K562 (cell line): Measurements from ENCODE around the gene CCDC178.

Experiments used
- CBFB ChIP-seq: sonication (generic); formaldehyde crosslinking; IDR thresholded peaks from 2 replicates; pipeline ENCODE4 v1.4.0; 2020; ENCODE audit warnings: mild to moderate bottlenecking, missing genetic modification reagents
- CEBPB ChIP-seq: fragments of 450-650 bp; IDR thresholded peaks from 2 replicates; pipeline ENCODE4 v1.6.1; 2016; ENCODE audit warnings: missing genetic modification characterization, missing compliant biosample characterization
- CTCF ChIP-seq, 3 experiments: IDR thresholded peaks in 2 of 3; conservative IDR thresholded peaks in 1 of 3; 2 replicates each; pipeline ENCODE4 v1.5.1; 2011 to 2012; ENCODE audit warnings: low read length in 3 of 3, mild to moderate bottlenecking in 3 of 3, control low read depth in 2 of 3, improper control_type of control experiment in 1 of 3, inconsistent platforms in 1 of 3, low read depth in 1 of 3, mixed read lengths in 1 of 3, moderate library complexity in 1 of 3; ENCODE audit not compliant: insufficient read depth in 2 of 3
- DPF2 ChIP-seq: fragments of 450-650 bp; IDR thresholded peaks from 2 replicates; pipeline ENCODE4 v1.6.1; 2016
- ELK1 ChIP-seq: sonication (generic); formaldehyde crosslinking; IDR thresholded peaks from 2 replicates; pipeline ENCODE4 v1.8.1; 2022; ENCODE audit warnings: missing genetic modification reagents
- EZH2 ChIP-seq: IDR thresholded peaks from 2 replicates; pipeline ENCODE4 v1.6.1; 2012; ENCODE audit warnings: low read depth, mild to moderate bottlenecking, inconsistent platforms, low read length, borderline replicate concordance
- KAT7 ChIP-seq: sonication (generic); formaldehyde crosslinking; IDR thresholded peaks from 2 replicates; pipeline ENCODE4 v1.8.0; 2022; ENCODE audit warnings: missing genetic modification reagents, mild to moderate bottlenecking, borderline replicate concordance
- MAFK ChIP-seq: IDR thresholded peaks from 2 replicates; pipeline ENCODE4 v1.6.1; 2011; ENCODE audit warnings: low read length, improper control_type of control experiment
- PREB ChIP-seq: sonication (generic); formaldehyde crosslinking; IDR thresholded peaks from 2 replicates; pipeline ENCODE4 v1.8.1; 2023; ENCODE audit warnings: mild to moderate bottlenecking, missing genetic modification reagents
- SP1 ChIP-seq: sonication (generic); formaldehyde crosslinking; IDR thresholded peaks from 2 replicates; pipeline ENCODE4 v1.8.1; 2022; ENCODE audit warnings: mild to moderate bottlenecking, missing genetic modification reagents
- TAF15 ChIP-seq: fragments of 200-400 bp; formaldehyde crosslinking; IDR thresholded peaks from 2 replicates; pipeline ENCODE4 v1.6.1; 2017; ENCODE audit warnings: mild to moderate bottlenecking, low read depth, low read length, moderate library complexity
- TEAD4 ChIP-seq, 2 experiments: sonication (generic) in 1 of 2; formaldehyde crosslinking in 1 of 2; IDR thresholded peaks; 2 replicates each; pipeline versions ENCODE4 v1.6.1 to v1.8.0; 2012 to 2022; ENCODE audit warnings: borderline replicate concordance in 1 of 2, inconsistent platforms in 1 of 2, low read length in 1 of 2, mild to moderate bottlenecking in 1 of 2, missing genetic modification reagents in 1 of 2
- USF2 ChIP-seq: sonication (generic); formaldehyde crosslinking; IDR thresholded peaks from 2 replicates; pipeline ENCODE4 v1.5.0; 2020; ENCODE audit warnings: missing genetic modification reagents
- ZFP1 ChIP-seq: fragments of 450-650 bp; formaldehyde crosslinking; IDR thresholded peaks from 2 replicates; pipeline ENCODE4 v1.4.0; 2020; ENCODE audit warnings: mild to moderate bottlenecking, mixed read lengths

GRCh38 chr18:32930695-32931301 lies 509.7 kb downstream of the CCDC178 start:
- TF ChIP-seq CBFB (CRISPR knock-in tag) = no peak
- TF ChIP-seq USF2 (CRISPR knock-in tag) = no peak
- no peak for TF ChIP-seq ELK1 (CRISPR knock-in tag)
- no peak for TF ChIP-seq ZFP1
- TF ChIP-seq KAT7 = no peak
- TF ChIP-seq SP1 (CRISPR knock-in tag) = no peak
- TF ChIP-seq DPF2 = no peak
- TF ChIP-seq CEBPB = no peak
- TF ChIP-seq TAF15 = no peak
- no peak for TF ChIP-seq TEAD4 (IDR thresholded peaks at IDR 0.05; ENCODE audit: low read length)
- no peak for TF ChIP-seq TEAD4 (CRISPR knock-in tag; IDR thresholded peaks at IDR 0.05; ENCODE audit: borderline replicate concordance)
- no peak for TF ChIP-seq EZH2
- no peak for TF ChIP-seq MAFK
- TF ChIP-seq CTCF (IDR thresholded peaks at IDR 0.05 in 2 of 3, conservative IDR thresholded peaks at IDR 0.05 in 1 of 3; ENCODE audit: insufficient read depth in 2 of 3, low read depth in 1 of 3, low read length in 3 of 3) = peak in 2 of 3 experiments; percentile 22 to 40; a peak in 2 of 6 replicates
- no peak for TF ChIP-seq PREB (CRISPR knock-in tag)
